Liver (tissue), 3 donors: Measurements from ENCODE around the gene CDK5R1.

Experiments
- FOXA1 ChIP-seq: IDR thresholded peaks from 2 replicates; pipeline ENCODE4 v1.6.1; 2016; ENCODE audit warnings: antibody characterized with exemption
- FOXA2 ChIP-seq: IDR thresholded peaks from 2 replicates; pipeline ENCODE4 v1.6.1; 2016; ENCODE audit warnings: antibody characterized with exemption
- GABPA ChIP-seq, 2 donors: IDR thresholded peaks in 1 of 2; conservative IDR thresholded peaks in 1 of 2; 2 replicates each; pipeline ENCODE4 v1.6.1; 2016; ENCODE audit warnings: antibody characterized with exemption in 2 of 2, mild to moderate bottlenecking in 1 of 2, moderate library complexity in 1 of 2
- HNF4G ChIP-seq: IDR thresholded peaks from 2 replicates; pipeline ENCODE4 v1.6.1; 2016; ENCODE audit warnings: antibody characterized with exemption
- JUND ChIP-seq, 2 donors: IDR thresholded peaks; 2 replicates each; pipeline ENCODE4 v1.6.1; 2016; ENCODE audit warnings: antibody characterized with exemption in 2 of 2
- RAD21 ChIP-seq, 2 donors: IDR thresholded peaks; 2 replicates each; pipeline ENCODE4 v1.6.1; 2016; ENCODE audit warnings: antibody characterized with exemption in 2 of 2, mild to moderate bottlenecking in 2 of 2
- SP1 ChIP-seq: IDR thresholded peaks from 2 replicates; pipeline ENCODE4 v1.6.1; 2018; ENCODE audit warnings: antibody characterized with exemption, mild to moderate bottlenecking
- TAF1 ChIP-seq: conservative IDR thresholded peaks from 2 replicates; pipeline ENCODE4 v1.6.1; 2016; ENCODE audit warnings: antibody characterized with exemption, mild to moderate bottlenecking
- TF ChIP-seq, protein P1 (sequence below): fragments of 150-350 bp; IDR thresholded peaks from 2 replicates; pipeline ENCODE4 v1.5.1; 2017; ENCODE audit warnings: improper control_type of control experiment, low read depth, low read length; ENCODE audit not compliant: missing input control
- TF ChIP-seq, protein P2 (sequence below): IDR thresholded peaks from 2 replicates; pipeline ENCODE4 v1.6.1; 2016; ENCODE audit warnings: antibody characterized with exemption, mild to moderate bottlenecking
- TF ChIP-seq, protein P3 (sequence below): IDR thresholded peaks from 2 replicates; pipeline ENCODE4 v1.6.1; 2016; ENCODE audit warnings: antibody characterized with exemption
- donor health status: healthy.
- donor health status: healthy.

DNA sequence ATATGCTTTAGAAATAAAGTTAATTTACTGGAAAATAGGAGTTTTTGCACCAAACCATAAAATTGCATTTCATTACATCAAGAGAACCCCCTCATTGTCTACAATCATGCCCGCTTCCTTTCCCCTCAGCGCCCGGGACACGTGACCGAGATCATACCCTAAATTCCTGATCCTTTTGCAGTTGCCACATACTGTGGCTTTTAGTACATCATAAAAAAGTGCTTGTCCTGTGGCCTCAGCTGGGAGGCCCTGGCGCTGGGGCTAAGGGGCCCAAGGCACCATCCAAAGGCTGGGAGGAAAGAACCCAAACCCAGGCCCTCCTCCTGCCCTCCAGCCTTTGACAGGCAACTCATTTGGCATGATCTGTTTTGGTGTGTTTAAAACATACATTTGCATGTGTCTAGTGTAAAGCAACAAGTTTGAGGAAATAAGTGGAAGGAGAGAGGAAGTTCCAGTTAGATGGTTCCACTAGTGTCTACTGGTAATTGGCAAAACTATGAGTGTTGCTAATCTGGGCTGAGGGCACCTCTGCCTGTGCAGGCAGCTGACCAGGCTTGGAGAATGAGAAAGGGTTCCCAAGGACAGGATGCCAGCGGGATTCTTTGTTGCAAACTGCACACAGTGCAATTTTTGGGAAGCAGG, 6.0 kb downstream of the CDK5R1 start:
- TF ChIP-seq, protein P1, sequence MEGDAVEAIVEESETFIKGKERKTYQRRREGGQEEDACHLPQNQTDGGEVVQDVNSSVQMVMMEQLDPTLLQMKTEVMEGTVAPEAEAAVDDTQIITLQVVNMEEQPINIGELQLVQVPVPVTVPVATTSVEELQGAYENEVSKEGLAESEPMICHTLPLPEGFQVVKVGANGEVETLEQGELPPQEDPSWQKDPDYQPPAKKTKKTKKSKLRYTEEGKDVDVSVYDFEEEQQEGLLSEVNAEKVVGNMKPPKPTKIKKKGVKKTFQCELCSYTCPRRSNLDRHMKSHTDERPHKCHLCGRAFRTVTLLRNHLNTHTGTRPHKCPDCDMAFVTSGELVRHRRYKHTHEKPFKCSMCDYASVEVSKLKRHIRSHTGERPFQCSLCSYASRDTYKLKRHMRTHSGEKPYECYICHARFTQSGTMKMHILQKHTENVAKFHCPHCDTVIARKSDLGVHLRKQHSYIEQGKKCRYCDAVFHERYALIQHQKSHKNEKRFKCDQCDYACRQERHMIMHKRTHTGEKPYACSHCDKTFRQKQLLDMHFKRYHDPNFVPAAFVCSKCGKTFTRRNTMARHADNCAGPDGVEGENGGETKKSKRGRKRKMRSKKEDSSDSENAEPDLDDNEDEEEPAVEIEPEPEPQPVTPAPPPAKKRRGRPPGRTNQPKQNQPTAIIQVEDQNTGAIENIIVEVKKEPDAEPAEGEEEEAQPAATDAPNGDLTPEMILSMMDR = no peak
- no peak for TF ChIP-seq GABPA (IDR thresholded peaks at IDR 0.05 in 1 of 2, conservative IDR thresholded peaks at IDR 0.05 in 1 of 2)
- TF ChIP-seq, protein P2, sequence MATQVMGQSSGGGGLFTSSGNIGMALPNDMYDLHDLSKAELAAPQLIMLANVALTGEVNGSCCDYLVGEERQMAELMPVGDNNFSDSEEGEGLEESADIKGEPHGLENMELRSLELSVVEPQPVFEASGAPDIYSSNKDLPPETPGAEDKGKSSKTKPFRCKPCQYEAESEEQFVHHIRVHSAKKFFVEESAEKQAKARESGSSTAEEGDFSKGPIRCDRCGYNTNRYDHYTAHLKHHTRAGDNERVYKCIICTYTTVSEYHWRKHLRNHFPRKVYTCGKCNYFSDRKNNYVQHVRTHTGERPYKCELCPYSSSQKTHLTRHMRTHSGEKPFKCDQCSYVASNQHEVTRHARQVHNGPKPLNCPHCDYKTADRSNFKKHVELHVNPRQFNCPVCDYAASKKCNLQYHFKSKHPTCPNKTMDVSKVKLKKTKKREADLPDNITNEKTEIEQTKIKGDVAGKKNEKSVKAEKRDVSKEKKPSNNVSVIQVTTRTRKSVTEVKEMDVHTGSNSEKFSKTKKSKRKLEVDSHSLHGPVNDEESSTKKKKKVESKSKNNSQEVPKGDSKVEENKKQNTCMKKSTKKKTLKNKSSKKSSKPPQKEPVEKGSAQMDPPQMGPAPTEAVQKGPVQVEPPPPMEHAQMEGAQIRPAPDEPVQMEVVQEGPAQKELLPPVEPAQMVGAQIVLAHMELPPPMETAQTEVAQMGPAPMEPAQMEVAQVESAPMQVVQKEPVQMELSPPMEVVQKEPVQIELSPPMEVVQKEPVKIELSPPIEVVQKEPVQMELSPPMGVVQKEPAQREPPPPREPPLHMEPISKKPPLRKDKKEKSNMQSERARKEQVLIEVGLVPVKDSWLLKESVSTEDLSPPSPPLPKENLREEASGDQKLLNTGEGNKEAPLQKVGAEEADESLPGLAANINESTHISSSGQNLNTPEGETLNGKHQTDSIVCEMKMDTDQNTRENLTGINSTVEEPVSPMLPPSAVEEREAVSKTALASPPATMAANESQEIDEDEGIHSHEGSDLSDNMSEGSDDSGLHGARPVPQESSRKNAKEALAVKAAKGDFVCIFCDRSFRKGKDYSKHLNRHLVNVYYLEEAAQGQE = no peak
- TF ChIP-seq, protein P3, sequence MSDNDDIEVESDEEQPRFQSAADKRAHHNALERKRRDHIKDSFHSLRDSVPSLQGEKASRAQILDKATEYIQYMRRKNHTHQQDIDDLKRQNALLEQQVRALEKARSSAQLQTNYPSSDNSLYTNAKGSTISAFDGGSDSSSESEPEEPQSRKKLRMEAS = no peak
- no peak for TF ChIP-seq FOXA2
- no peak for TF ChIP-seq FOXA1
- no peak for TF ChIP-seq JUND (IDR thresholded peaks at IDR 0.05)
- TF ChIP-seq RAD21 (IDR thresholded peaks at IDR 0.05) = no peak
- TF ChIP-seq HNF4G = no peak
- no peak for TF ChIP-seq TAF1
- no peak for TF ChIP-seq SP1
